GM10248 (cell line): ENCODE results near the gene NPHP1.
A peak's percentile ranks its signal among the peaks of the same experiment; 100 is the strongest.
"Not testable (repeated sequence)": the region's sequence is repeated elsewhere in the genome, so short reads cannot be mapped to it uniquely, and the experiment has no call there.

Source experiments
- CTCF ChIA-PET: fragments of 300-600 bp; sonication (Branson Sonifier 250); formaldehyde crosslinking; extraction: SDS; loops from one replicate; lab custom pipeline; 2021; ENCODE audit warnings: antibody characterized with exemption; lab: Yijun Ruan, JAX
- POLR2A ChIA-PET: fragments of 350-650 bp; sonication (Branson Sonifier 250); formaldehyde crosslinking; extraction: SDS; loops from one replicate; lab custom pipeline; 2020; ENCODE audit warnings: antibody characterized with exemption; lab: Yijun Ruan, JAX
- DNase-seq: peaks from one replicate; pipeline ENCODE4 v3.0.0; 2012; ENCODE audit errors: extremely low spot score
- CTCF ChIP-seq: IDR thresholded peaks from 2 replicates; pipeline ENCODE4 v1.5.1; 2012; ENCODE audit warnings: mild to moderate bottlenecking, low read depth; ENCODE audit errors: extremely low read depth, missing control alignments, control extremely low read depth

NPHP1 gene

GRCh38 chr2:110204408-110205385 lies at the start of gene NPHP1:
Gene NPHP1, minus strand, starts transcription at chr2:110205013. Its CDS starts 45 bp downstream, at chr2:110204968.
- DNase-seq: peak; percentile 95
- CTCF ChIA-PET: no interaction called here
- TF ChIP-seq CTCF: no peak
- POLR2A ChIA-PET: no interaction called here

- CTCF ChIA-PET, DNase-seq, POLR2A ChIA-PET: not testable (repeated sequence)
These were observed 43.4 kb upstream of the NPHP1 start for GRCh38 chr2:110248081-110248795.

- POLR2A ChIA-PET, CTCF ChIA-PET, DNase-seq: not testable (repeated sequence)
These were observed 40.9 kb upstream of the NPHP1 start for GRCh38 chr2:110245488-110246435.

GRCh38 chr2:110243283-110243682 lies 38.5 kb upstream of the NPHP1 start:
- POLR2A ChIA-PET, DNase-seq, CTCF ChIA-PET: not testable (repeated sequence)

GRCh38 chr2:110234514-110234913 lies 29.7 kb upstream of the NPHP1 start:
- CTCF ChIA-PET, POLR2A ChIA-PET, DNase-seq: not testable (repeated sequence)

GRCh38 chr2:110229886-110230285 lies 25.1 kb upstream of the NPHP1 start:
- DNase-seq, CTCF ChIA-PET, POLR2A ChIA-PET: not testable (repeated sequence)

- CTCF ChIA-PET, DNase-seq, POLR2A ChIA-PET: not testable (repeated sequence)
These were observed 17.8 kb upstream of the NPHP1 start for GRCh38 chr2:110222626-110223025.

GRCh38 chr2:110221938-110222337 lies 17.1 kb upstream of the NPHP1 start:
- CTCF ChIA-PET: no interaction called here
- TF ChIP-seq CTCF: no peak
- no peak for DNase-seq
- POLR2A ChIA-PET: no interaction called here

GRCh38 chr2:110220190-110220564 lies 15.4 kb upstream of the NPHP1 start:
- DNase-seq: no peak
- POLR2A ChIA-PET: no interaction called here
- no peak for TF ChIP-seq CTCF
- CTCF ChIA-PET: no interaction called here
